ENCODE measurements around the gene SLC27A4.

The SLC27A4 gene

DNA sequence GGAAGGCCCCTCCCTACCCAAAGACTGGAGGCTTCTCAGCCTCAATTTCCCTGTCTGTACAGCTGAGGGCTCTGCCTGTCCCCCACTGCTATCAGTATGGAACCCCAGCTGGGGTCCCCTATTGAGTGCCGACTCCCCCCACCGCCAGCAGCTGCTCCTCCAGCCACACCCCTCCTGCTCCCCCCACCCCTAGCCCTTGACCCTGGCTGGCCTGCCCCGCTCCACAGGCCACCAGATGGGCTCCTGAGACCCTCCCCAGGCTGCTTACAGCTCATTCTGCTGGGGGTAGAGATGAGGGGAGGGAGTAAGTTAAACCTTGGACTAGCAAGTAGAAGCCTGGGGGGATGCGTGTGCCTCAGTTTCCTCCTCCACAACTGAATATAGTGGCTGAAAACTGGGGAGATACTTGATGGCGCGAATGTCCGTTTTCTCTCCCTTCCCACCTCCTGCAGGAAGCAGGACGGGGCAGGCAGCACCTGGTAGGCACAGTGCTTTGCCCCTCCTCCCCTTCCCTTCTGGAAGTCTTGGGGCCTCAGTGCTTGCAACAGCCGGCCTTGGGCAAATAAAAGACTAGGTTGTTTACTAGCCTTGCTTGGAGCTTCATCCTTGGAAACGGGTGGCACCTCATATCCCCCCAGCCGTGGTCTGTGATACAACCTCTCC is 50.0 kb downstream of the SLC27A4 start:
- no peak for DNase-seq (ENCODE audit: low read depth in 1 of 2, low spot score in 1 of 2)
- TF ChIP-seq SPI1 (IDR thresholded peaks at IDR 0.05; ENCODE audit: borderline replicate concordance, low read depth): no peak
- no peak for TF ChIP-seq GABPA (IDR thresholded peaks at IDR 0.05; ENCODE audit: low read depth)
- TF ChIP-seq, protein P1, sequence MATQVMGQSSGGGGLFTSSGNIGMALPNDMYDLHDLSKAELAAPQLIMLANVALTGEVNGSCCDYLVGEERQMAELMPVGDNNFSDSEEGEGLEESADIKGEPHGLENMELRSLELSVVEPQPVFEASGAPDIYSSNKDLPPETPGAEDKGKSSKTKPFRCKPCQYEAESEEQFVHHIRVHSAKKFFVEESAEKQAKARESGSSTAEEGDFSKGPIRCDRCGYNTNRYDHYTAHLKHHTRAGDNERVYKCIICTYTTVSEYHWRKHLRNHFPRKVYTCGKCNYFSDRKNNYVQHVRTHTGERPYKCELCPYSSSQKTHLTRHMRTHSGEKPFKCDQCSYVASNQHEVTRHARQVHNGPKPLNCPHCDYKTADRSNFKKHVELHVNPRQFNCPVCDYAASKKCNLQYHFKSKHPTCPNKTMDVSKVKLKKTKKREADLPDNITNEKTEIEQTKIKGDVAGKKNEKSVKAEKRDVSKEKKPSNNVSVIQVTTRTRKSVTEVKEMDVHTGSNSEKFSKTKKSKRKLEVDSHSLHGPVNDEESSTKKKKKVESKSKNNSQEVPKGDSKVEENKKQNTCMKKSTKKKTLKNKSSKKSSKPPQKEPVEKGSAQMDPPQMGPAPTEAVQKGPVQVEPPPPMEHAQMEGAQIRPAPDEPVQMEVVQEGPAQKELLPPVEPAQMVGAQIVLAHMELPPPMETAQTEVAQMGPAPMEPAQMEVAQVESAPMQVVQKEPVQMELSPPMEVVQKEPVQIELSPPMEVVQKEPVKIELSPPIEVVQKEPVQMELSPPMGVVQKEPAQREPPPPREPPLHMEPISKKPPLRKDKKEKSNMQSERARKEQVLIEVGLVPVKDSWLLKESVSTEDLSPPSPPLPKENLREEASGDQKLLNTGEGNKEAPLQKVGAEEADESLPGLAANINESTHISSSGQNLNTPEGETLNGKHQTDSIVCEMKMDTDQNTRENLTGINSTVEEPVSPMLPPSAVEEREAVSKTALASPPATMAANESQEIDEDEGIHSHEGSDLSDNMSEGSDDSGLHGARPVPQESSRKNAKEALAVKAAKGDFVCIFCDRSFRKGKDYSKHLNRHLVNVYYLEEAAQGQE (IDR thresholded peaks at IDR 0.05; ENCODE audit: insufficient replicate concordance, low read depth): no peak
- TF ChIP-seq POLR2AphosphoS5 (IDR thresholded peaks at IDR 0.05; ENCODE audit: low read depth): no peak
- H3K27ac ChIP-seq (replicated peaks): no peak overlapping the region
- H3K27me3 ChIP-seq (ENCODE audit: insufficient read depth, poor library complexity, severe bottlenecking): no peaks in the 10 kb centered on the region
- H3K4me3 ChIP-seq (replicated peaks; ENCODE audit: insufficient read depth, low read length): no peak overlapping the region

DNA sequence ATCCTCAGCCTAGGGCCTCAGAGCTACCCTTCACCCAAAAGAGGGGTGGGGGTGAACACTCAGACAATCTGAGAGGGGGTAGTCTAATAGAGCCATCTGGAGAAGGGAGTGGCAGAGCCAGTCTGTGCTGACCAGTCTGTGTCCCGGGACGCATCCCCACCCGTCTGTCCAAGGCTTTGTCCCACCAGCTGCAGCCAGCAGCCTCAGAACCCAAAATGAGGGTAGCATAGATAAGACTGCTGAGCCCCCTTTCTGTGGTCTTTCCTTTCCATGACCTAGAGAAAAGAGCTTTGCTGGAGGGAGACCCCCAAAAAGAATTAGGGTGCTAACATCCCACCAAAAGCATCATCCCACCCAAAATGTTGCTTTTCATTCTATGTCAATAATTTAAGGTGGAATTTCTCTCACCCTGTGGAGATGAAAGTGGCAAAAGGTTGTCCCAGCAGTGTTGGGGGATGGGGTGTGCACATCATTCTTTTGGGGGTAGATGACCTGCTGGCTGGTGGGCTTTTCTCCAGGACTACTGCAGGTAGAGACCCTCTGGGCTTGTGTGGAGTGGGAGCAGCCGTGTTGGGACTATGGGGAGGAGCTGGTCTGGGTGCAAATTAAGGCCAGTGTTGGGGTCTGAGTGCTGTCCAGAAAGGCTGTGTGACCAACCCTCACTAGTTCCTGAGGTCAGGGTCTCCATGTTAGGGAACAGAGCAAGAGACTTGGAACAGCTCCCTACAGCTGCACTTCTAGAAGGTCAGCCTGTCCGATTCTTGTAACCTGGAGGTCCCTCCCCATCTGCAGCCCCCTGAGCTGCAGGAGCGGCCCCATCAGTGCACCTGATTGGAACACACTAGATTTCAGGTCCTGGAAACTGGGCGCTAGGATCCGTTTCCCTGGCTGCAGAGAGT is 50.7 kb downstream of the SLC27A4 start:
- TF ChIP-seq, protein P2, sequence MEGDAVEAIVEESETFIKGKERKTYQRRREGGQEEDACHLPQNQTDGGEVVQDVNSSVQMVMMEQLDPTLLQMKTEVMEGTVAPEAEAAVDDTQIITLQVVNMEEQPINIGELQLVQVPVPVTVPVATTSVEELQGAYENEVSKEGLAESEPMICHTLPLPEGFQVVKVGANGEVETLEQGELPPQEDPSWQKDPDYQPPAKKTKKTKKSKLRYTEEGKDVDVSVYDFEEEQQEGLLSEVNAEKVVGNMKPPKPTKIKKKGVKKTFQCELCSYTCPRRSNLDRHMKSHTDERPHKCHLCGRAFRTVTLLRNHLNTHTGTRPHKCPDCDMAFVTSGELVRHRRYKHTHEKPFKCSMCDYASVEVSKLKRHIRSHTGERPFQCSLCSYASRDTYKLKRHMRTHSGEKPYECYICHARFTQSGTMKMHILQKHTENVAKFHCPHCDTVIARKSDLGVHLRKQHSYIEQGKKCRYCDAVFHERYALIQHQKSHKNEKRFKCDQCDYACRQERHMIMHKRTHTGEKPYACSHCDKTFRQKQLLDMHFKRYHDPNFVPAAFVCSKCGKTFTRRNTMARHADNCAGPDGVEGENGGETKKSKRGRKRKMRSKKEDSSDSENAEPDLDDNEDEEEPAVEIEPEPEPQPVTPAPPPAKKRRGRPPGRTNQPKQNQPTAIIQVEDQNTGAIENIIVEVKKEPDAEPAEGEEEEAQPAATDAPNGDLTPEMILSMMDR (IDR thresholded peaks at IDR 0.05; ENCODE audit: insufficient read depth, low read length): no peak
- no peak for TF ChIP-seq GABPA (IDR thresholded peaks at IDR 0.05; ENCODE audit: low read depth)
- TF ChIP-seq POLR2AphosphoS5 (IDR thresholded peaks at IDR 0.05; ENCODE audit: low read depth): no peak
- no peak for TF ChIP-seq SPI1 (IDR thresholded peaks at IDR 0.05; ENCODE audit: borderline replicate concordance, low read depth)
- TF ChIP-seq, protein P1 (IDR thresholded peaks at IDR 0.05; ENCODE audit: insufficient replicate concordance, low read depth): no peak
- Histone ChIP-seq H3K4me3 (replicated peaks; ENCODE audit: insufficient read depth, low read length) (no peak overlapping the region), H3K27ac (replicated peaks) (no peak overlapping the region), H3K27me3 (ENCODE audit: insufficient read depth, poor library complexity, severe bottlenecking) (no peaks in the 10 kb centered on the region)
- no peak for DNase-seq (ENCODE audit: low read depth in 1 of 2, low spot score in 1 of 2)

DNA sequence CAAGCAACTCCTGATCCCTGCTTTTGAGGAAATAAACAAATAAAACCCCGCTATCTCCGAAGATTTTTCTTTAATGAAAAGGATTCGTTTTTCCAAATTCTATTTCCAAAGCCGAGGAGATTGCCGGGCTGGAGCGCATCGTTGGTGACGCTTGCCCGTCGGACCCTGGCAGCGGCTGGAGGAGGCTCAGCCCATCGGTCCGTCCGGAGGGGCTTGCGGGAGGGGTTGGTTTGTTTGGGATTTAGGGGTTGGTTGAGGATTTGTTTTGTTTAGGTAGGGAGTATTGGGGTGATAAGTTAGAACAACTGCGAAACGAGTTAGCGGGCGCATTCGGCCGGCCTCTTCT is 51.6 kb downstream of the SLC27A4 start:
- H3K27me3 ChIP-seq (ENCODE audit: insufficient read depth, poor library complexity, severe bottlenecking): no peaks in the 10 kb centered on the region
- no peak for DNase-seq (ENCODE audit: low read depth in 1 of 2, low spot score in 1 of 2)
- H3K4me3 ChIP-seq (replicated peaks; ENCODE audit: insufficient read depth, low read length): no peak overlapping the region
- TF ChIP-seq SPI1 (IDR thresholded peaks at IDR 0.05; ENCODE audit: borderline replicate concordance, low read depth) (no peak), GABPA (IDR thresholded peaks at IDR 0.05; ENCODE audit: low read depth) (no peak), POLR2AphosphoS5 (IDR thresholded peaks at IDR 0.05; ENCODE audit: low read depth) (no peak)
- TF ChIP-seq, protein P2 (IDR thresholded peaks at IDR 0.05; ENCODE audit: insufficient read depth, low read length): no peak
- TF ChIP-seq, protein P1 (IDR thresholded peaks at IDR 0.05; ENCODE audit: insufficient replicate concordance, low read depth): no peak
- no peak overlapping the region for H3K27ac ChIP-seq (replicated peaks)

Measured in HL-60 (cell line).